ENCODE measurements around the gene XIRP2. TPM values are rescaled to one million over a fixed set of nuclear protein-coding genes. Genes with fewer than 3 reads are reported as not detected.

Gene XIRP2
- total and polyA plus RNA-seq, 4 donors, result under 0.01 to 0.14 (median 0.01) TPM; not detected in 1

DNA sequence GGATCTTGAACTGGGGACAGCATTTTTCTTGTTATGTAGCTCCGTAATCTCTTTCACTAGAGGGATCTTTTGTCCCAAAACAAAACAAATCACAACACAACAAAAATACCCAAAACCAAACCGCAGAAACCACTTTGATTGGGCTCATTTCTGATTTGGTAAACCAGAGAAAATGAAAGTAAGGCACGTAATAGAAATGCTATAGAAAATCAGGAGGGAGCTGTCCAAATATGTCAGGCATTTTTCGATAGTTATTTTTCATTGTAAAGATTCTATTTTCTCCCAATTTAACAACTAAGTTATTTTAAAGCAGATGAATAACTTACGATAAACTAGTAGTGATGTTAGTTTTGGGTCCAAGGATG, 406.5 kb downstream of the XIRP2 start:
- no peaks in the 10 kb centered on the region for H3K36me3 ChIP-seq (ENCODE audit: control insufficient read depth in 4 of 4, insufficient read depth in 3 of 4, low read depth in 1 of 4, low read length in 3 of 4)
- H3K9me3 ChIP-seq (ENCODE audit: control insufficient read depth in 4 of 4, low read length in 3 of 4), result no peaks in the 10 kb centered on the region
- no peak for DNase-seq (ENCODE audit: low spot score)
- 26% methylated on average over 5 of the region's 5 CpGs for WGBS
- H3K9ac ChIP-seq (ENCODE audit: low read depth in 1 of 2, low read length in 2 of 2), result no peak overlapping the region
- peaks cover 12 to 26% (median 14%) of the 10 kb centered on the region in 4 donors for H3K4me1 ChIP-seq (ENCODE audit: control insufficient read depth in 4 of 4, insufficient read depth in 4 of 4, low read length in 3 of 4)
- H3K4me3 ChIP-seq (ENCODE audit: low read depth in 1 of 3, low read length in 3 of 3), result peak overlapping the region in 1 of 3 donors; percentile 32
- TF ChIP-seq REST (IDR thresholded peaks at IDR 0.05) (peak; percentile 67), CTCF (IDR thresholded peaks at IDR 0.05; ENCODE audit: low read depth, low read length, missing input control) (no peak)
- H3K27me3 ChIP-seq (ENCODE audit: control insufficient read depth in 4 of 4, insufficient read depth in 4 of 4, low read length in 3 of 4), result peaks cover 0 to 14% (median 3%) of the 10 kb centered on the region in 4 donors
- no peak overlapping the region for H3K27ac ChIP-seq (ENCODE audit: low read depth in 1 of 2, low read length in 2 of 2)

DNA sequence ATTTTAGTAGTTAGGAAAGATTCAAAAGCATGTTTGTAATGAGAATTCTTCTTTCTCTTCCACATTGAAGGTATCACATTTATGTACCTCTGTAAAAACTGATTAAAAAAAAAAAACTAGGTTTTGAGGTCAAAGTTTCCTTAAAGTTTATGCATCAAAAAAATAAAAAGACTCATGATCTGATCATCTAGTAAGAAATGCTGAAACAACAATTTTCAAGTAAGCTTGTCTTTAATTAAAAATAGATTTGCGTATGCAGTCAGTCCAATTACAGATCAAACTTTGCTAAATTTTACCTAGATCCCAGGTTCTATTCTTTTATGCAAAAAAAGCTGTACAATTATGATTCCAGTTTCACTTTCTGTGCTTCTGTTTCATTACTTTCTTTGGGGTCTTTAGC, 409.0 kb downstream of the XIRP2 start:
- no peaks in the 10 kb centered on the region for H3K9me3 ChIP-seq (ENCODE audit: control insufficient read depth in 4 of 4, low read length in 3 of 4)
- no peak for DNase-seq (ENCODE audit: low spot score)
- peaks cover 12 to 25% (median 13%) of the 10 kb centered on the region in 4 donors for H3K4me1 ChIP-seq (ENCODE audit: control insufficient read depth in 4 of 4, insufficient read depth in 4 of 4, low read length in 3 of 4)
- H3K36me3 ChIP-seq (ENCODE audit: control insufficient read depth in 4 of 4, insufficient read depth in 3 of 4, low read depth in 1 of 4, low read length in 3 of 4), result no peaks in the 10 kb centered on the region
- peaks cover 0 to 7% (median 3%) of the 10 kb centered on the region in 4 donors for H3K27me3 ChIP-seq (ENCODE audit: control insufficient read depth in 4 of 4, insufficient read depth in 4 of 4, low read length in 3 of 4)
- TF ChIP-seq, protein P1, sequence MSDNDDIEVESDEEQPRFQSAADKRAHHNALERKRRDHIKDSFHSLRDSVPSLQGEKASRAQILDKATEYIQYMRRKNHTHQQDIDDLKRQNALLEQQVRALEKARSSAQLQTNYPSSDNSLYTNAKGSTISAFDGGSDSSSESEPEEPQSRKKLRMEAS (IDR thresholded peaks at IDR 0.05), result no peak
- TF ChIP-seq REST (IDR thresholded peaks at IDR 0.05) (no peak), RXRA (IDR thresholded peaks at IDR 0.05) (no peak), HNF4A (conservative IDR thresholded peaks at IDR 0.05) (no peak), HNF4G (IDR thresholded peaks at IDR 0.05) (no peak), GABPA (IDR thresholded peaks at IDR 0.05 in 1 of 2, conservative IDR thresholded peaks at IDR 0.05 in 1 of 2) (no peak), ATF3 (IDR thresholded peaks at IDR 0.05) (no peak), SP1 (IDR thresholded peaks at IDR 0.05) (no peak), EGR1 (IDR thresholded peaks at IDR 0.05; ENCODE audit: low read depth in 2 of 2) (no peak), RAD21 (IDR thresholded peaks at IDR 0.05) (no peak), ZBTB33 (IDR thresholded peaks at IDR 0.05) (no peak), TAF1 (conservative IDR thresholded peaks at IDR 0.05) (no peak), YY1 (IDR thresholded peaks at IDR 0.05) (no peak), FOXA2 (IDR thresholded peaks at IDR 0.05) (no peak), JUND (IDR thresholded peaks at IDR 0.05) (no peak), FOXA1 (IDR thresholded peaks at IDR 0.05) (no peak), CTCF (IDR thresholded peaks at IDR 0.05; ENCODE audit: low read depth, low read length, missing input control) (no peak), NR2F2 (IDR thresholded peaks at IDR 0.05) (no peak)
- 91% methylated on average over 1 of the region's 1 CpG for WGBS
- no peak overlapping the region for H3K9ac ChIP-seq (ENCODE audit: low read depth in 1 of 2, low read length in 2 of 2)
- no peak overlapping the region for H3K4me3 ChIP-seq (ENCODE audit: low read depth in 1 of 3, low read length in 3 of 3)
- no peak overlapping the region for H3K27ac ChIP-seq (ENCODE audit: low read depth in 1 of 2, low read length in 2 of 2)

Data from liver (tissue), 9 donors.